ENCODE measurements around the gene EMC10. TPM values are rescaled to one million over a fixed set of nuclear protein-coding genes. Genes with fewer than 3 reads are reported as not detected.

The EMC10 gene
- total RNA-seq, 1 donor from 2014 or later: 144 TPM

GRCh38 chr19:50501186-50501567 is 24.9 kb downstream of the EMC10 start:
- Mint-ChIP-seq H3K4me1 (ENCODE audit: low read depth) (no peaks in the 10 kb centered on the region), H3K27me3 (ENCODE audit: low read depth) (peaks cover 3% of the 10 kb centered on the region), H3K36me3 (ENCODE audit: low read depth) (no peaks in the 10 kb centered on the region), H3K4me3 (ENCODE audit: unreplicated experiment) (no peak overlapping the region), H3K27ac (ENCODE audit: unreplicated experiment) (no peak overlapping the region), H3K9me3 (ENCODE audit: low read depth) (no peaks in the 10 kb centered on the region)
- peak; percentile 88 for DNase-seq (ENCODE audit: low spot score)
- no peak for TF ChIP-seq CTCF (IDR thresholded peaks at IDR 0.05)

DNA sequence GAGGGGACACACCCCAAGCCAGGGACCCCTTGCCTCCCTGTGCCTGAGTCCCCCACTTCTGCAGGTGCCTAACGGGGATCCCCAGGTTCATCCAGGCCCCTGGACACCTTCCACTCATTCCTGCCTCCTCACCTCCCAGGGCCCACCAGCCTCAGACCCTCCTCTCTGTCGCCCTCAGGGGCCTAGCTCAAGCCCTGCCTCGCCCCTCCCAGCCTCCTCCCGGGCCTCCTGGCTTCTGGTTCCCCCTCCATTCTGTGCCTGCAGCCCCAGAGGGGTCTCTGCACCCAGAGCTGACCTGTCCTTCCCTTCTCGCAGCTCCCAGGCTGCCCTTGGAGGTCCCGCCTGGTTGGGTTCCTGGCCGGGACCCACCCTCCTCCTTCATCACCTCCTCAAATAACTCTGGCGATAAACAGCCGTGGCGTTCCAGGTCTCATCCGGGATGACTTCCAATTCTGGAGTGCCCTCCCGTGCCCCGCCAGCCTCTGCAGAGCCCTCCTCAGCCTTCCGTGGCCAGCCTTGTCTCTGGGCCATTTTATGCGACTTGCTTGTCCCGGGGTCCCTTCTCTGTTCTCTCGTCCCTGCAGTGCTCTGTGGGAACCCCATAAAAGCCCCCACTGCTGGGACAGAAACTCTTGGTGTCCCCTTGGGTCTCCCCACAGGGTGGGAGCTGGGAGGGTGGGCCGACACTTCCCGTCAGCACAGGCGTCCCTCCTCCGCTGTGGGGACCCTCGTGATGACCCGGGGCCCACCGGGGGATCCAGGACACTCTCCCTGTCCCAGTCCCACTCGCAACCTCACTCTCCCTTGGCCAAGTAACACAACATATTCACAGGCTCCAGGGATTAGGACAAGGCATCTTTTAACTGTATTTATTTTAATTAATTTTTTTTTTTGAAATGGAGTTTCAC is 25.5 kb downstream of the EMC10 start:
- peaks cover 2% of the 10 kb centered on the region for H3K27me3 Mint-ChIP-seq (ENCODE audit: low read depth)
- no peak overlapping the region for H3K4me3 Mint-ChIP-seq (ENCODE audit: unreplicated experiment)
- H3K4me1 Mint-ChIP-seq (ENCODE audit: low read depth): no peaks in the 10 kb centered on the region
- no peak overlapping the region for H3K27ac Mint-ChIP-seq (ENCODE audit: unreplicated experiment)
- H3K9me3 Mint-ChIP-seq (ENCODE audit: low read depth): no peaks in the 10 kb centered on the region
- no peak for TF ChIP-seq CTCF (IDR thresholded peaks at IDR 0.05)
- H3K36me3 Mint-ChIP-seq (ENCODE audit: low read depth): no peaks in the 10 kb centered on the region
- DNase-seq (ENCODE audit: low spot score): peak; percentile 84

DNA sequence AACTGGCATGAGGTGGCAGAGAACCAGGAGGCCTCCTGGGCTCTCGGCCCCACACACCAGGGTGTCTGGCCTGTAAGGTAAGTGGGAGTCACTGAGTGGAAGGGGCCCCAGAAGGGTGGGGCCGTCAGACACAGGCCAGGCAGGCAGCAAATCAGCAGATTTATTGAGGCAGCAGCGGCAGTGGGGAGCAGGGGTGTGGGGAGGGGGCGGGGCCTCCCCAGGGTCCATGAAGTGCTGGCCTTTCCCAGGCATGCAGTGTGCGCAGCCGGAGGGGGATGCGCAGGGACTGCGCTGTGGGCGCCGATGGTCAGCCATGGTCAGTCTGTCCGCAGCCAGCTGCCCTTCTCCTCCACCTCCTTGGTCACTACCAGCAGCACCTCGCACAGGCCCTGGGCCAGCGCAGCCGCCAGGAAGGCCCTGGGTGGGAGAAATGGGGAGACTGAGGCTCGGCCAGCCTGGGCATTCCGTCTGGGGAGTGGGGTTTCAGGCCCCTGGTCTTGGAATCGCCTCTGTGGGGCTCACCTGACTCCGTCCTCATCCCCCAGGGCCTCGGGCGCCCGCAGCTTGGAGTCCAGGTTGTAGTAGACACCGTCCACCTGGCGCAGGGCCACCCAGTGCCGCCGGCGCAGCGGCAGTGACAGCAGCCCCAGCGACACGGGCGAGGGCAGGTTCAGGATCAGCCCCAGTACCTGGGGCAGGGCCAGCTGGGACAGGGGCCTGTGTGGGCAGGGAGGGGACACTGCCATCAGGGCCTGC is 29.7 kb downstream of the EMC10 start:
- H3K4me1 Mint-ChIP-seq (ENCODE audit: low read depth): peaks cover 18% of the 10 kb centered on the region
- H3K9me3 Mint-ChIP-seq (ENCODE audit: low read depth): no peaks in the 10 kb centered on the region
- no peak overlapping the region for H3K27ac Mint-ChIP-seq (ENCODE audit: unreplicated experiment)
- H3K4me3 Mint-ChIP-seq (ENCODE audit: unreplicated experiment): no peak overlapping the region
- H3K27me3 Mint-ChIP-seq (ENCODE audit: low read depth): no peaks in the 10 kb centered on the region
- DNase-seq (ENCODE audit: low spot score): peak; percentile 89
- TF ChIP-seq CTCF (IDR thresholded peaks at IDR 0.05): no peak
- H3K36me3 Mint-ChIP-seq (ENCODE audit: low read depth): peaks cover 1% of the 10 kb centered on the region

- Mint-ChIP-seq H3K9me3 (ENCODE audit: low read depth) (no peaks in the 10 kb centered on the region), H3K4me1 (ENCODE audit: low read depth) (peaks cover 23% of the 10 kb centered on the region), H3K27me3 (ENCODE audit: low read depth) (no peaks in the 10 kb centered on the region), H3K27ac (ENCODE audit: unreplicated experiment) (no peak overlapping the region), H3K36me3 (ENCODE audit: low read depth) (peaks cover 1% of the 10 kb centered on the region), H3K4me3 (ENCODE audit: unreplicated experiment) (no peak overlapping the region)
- no peak for DNase-seq (ENCODE audit: low spot score)
- TF ChIP-seq CTCF (IDR thresholded peaks at IDR 0.05): no peak
These were observed 30.4 kb downstream of the EMC10 start for GRCh38 chr19:50506700-50507099.

DNA sequence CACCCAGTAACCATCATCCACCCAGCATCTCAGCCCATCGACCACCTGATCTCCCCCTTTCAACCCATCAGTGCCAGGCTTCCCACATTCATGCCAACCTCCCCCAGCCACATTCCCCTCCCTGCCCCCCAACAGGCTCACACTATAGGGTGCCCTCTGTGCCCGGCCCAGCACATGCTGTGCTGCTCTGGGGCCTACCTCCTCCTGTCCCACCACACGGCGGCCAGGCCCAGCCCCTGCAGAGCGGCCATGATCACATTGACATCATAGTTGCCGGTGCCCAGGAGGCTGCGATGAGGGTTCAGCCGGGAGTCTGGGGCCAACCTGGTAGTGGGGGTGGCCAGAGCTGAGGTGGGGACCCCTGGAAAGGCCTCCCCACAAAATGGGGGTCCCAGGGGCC is 31.1 kb downstream of the EMC10 start:
- H3K9me3 Mint-ChIP-seq (ENCODE audit: low read depth): no peaks in the 10 kb centered on the region
- H3K36me3 Mint-ChIP-seq (ENCODE audit: low read depth): peaks cover 1% of the 10 kb centered on the region
- no peak for TF ChIP-seq CTCF (IDR thresholded peaks at IDR 0.05)
- no peaks in the 10 kb centered on the region for H3K27me3 Mint-ChIP-seq (ENCODE audit: low read depth)
- peaks cover 25% of the 10 kb centered on the region for H3K4me1 Mint-ChIP-seq (ENCODE audit: low read depth)
- peak; percentile 86 for DNase-seq (ENCODE audit: low spot score)
- H3K27ac Mint-ChIP-seq (ENCODE audit: unreplicated experiment): no peak overlapping the region
- no peak overlapping the region for H3K4me3 Mint-ChIP-seq (ENCODE audit: unreplicated experiment)

Measured in chondrocyte (in vitro differentiated cells).